GM12892 (cell line): ENCODE results near the gene ALKBH4.

Source experiments
- POLR2A ChIP-seq: IDR thresholded peaks from 2 replicates; pipeline ENCODE4 v1.6.1; 2011; ENCODE audit warnings: low read depth, low read length, control low read depth
- POLR2AphosphoS5 ChIP-seq: IDR thresholded peaks from 2 replicates; pipeline ENCODE4 v1.6.1; 2011; ENCODE audit warnings: low read depth, low read length, control low read depth
- TAF1 ChIP-seq: IDR thresholded peaks from 2 replicates; pipeline ENCODE4 v1.6.1; 2011; ENCODE audit warnings: low read depth, mild to moderate bottlenecking, control low read depth, low read length, borderline replicate concordance

DNA sequence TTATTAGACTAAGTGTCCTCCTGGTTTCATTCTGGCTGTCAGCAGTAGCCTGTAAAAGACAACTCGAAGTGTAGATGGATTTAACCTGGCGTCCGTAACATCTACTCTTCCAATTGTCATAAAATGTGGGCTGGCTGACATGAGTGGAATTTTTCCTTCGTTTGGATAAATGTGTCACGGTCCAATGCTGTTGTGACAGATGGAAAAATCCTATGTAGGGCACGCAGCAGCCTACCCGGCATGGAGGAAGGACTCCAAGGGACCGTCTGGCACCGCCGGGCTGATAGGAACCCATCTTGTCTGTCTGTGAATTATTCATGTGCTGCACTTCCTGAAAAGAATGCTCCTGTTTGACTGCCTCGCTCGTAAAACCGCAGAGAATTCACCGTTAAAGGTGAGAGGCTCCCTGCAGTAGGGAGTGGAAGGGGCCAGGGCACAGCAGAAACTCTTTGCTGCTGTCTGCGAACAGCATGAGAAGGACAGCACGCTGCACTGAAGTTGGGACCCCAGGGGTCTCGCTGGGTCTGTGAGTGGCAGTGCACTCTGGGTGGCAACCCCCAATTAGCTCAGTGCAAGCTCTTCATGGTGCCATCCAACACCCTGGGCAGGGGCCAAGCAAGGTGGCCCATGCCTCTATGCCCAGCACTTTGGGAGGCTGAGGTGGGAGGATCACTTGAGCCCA lies 32.9 kb downstream of the ALKBH4 start:
- TF ChIP-seq POLR2AphosphoS5 (no peak), POLR2A (peak; percentile 54; the same call in 1 of the 2 replicates), TAF1 (no peak; the same call in 1 of the 2 replicates)
